Stimulated activated CD4-positive, alpha-beta T cell treated with anti-CD3 and anti-CD28 coated beads, Interleukin-12 subunit alpha, Interleukin-12 subunit beta, amount 100 ng/mL, for 4 hours (primary cell): Measurements from ENCODE around the gene TMEM131.
"Not testable (repeated sequence)": the region's sequence is repeated elsewhere in the genome, so short reads cannot be mapped to it uniquely, and the experiment has no call there.

ENCODE experiments used
- DNase-seq: peaks from one replicate; pipeline ENCODE4 v3.0.0-alpha.2; 2020

Gene TMEM131

DNA sequence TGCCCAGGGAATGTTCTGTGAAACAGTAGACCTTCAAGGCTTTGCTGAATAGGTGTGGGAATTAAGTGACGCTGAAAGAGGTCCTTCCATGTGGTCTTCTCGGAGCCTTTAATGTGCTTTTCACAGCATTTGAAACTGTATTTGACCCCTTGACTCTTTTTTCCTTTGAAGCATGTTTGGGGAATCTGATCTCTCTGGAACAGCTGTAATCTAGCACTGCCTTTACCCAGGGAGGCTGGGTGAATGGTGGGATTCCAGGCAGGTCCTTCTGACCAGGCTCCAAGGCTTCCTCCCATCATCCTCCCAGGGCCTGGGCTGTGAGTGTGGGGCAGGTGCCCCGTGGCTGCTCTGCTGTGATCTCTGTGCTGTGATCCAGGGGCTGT lies 278.1 kb downstream of the TMEM131 start:
- DNase-seq: no peak

DNA sequence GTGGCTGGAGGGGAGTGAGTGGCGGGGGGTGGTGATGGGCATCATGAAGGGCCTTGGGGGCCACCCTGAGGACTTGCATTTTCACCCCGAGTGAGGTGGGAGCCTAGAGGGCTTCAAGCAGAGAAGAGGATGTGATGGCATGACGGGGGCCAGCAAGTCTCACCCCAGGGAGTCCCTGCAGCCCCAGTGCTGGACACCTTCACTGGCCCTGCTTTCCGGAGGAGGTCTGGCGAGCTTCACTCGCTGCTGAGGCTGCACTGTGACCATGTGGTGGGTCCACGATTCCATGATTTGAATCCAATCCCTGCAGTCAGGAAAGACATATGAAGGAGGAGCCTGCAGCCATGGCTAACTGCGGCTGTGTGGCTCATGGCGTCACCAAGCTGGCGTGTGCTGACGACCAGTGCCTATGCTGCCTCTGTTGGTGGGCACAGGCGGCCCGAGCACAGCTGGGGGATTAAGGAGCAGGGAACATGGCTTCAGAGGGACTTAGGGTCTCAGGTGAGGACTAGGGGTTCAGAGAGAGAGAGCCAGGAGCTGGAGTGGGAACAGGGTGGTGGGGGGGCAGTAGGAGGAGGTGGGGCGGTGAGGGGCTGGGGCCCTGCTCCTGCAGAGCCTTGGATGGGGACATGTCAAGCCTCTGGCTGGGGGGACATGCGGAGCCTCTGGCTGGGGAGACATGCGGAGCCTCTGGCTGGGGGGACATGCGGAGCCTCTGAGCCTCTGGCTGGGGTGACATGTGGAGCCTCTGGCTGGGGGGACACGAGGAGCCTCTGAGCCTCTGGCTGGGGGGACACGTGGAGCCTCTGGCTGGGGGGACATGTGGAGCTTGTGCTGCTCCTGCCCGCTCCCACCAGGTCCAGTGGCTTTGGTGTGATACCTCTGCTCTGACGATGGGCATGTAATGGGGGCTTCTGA lies 278.8 kb downstream of the TMEM131 start:
- DNase-seq: no peak

DNA sequence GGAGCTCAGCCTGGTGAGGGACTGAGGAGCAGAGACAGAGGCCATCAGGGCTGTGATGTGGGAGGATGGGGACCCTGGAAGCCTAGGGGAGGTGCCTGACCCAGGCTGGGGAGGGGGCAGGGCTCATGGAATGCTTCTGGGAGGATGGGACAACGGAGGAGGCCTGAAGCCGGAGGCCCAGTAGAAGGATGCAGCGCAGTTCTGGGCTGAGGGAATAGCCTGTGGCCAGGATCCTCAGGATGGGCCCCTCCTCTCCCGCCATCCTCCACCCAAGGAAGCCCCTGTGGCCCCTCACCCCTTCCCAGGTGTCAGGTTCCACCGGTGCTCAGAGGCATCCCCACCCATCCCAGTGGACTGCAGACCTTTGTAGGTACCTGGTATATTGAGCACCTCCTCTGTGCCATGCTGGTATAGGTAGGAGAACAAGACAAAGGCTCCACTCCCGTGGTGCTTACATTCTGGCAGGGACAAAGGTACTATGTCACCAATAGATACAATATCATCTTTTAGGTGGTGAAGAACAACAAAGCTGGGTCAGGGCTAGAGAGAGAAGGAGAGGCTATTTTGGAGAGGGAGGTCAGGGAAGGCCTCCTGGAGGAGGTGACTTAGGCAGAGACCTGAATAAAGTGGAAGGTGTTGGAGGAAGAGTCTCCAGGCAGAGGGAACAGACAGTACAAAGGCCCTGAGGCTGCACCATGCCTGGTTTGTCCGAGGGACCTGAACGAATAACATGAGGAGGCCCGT lies 279.6 kb downstream of the TMEM131 start:
- no peak for DNase-seq

DNA sequence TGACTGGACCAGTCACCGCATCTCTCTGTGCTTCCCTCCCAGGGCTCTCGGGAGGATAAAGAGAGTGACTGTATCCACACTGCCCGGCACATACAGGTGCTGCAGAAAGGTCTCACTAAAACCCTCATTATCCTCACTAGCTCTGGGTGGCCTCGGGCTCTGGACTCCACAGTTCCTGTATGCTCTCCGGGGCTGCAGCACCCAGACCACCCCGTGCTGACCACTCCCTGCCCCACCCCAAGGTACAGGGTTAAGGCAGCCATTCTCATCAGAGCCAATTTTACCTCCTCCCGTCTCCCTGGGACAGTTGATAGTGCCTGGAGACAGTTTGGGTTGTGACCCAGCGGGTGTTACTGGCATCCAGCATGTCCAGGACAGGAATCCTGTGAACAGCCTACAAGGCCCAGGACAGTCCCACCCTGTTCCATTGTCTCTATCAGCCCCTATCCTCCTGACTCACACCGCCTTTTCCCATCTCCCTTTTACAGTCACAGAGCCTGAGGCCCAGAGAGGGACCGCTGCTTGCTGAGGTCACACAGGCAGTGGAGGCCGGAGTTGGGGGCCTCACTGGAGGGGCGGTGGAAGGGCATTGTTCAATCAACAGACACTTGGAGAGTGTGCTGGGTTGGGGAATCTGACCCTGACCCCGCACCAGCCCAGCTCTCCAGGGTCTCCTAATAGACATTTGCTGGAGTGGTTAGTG lies 280.6 kb downstream of the TMEM131 start:
- no peak for DNase-seq

DNA sequence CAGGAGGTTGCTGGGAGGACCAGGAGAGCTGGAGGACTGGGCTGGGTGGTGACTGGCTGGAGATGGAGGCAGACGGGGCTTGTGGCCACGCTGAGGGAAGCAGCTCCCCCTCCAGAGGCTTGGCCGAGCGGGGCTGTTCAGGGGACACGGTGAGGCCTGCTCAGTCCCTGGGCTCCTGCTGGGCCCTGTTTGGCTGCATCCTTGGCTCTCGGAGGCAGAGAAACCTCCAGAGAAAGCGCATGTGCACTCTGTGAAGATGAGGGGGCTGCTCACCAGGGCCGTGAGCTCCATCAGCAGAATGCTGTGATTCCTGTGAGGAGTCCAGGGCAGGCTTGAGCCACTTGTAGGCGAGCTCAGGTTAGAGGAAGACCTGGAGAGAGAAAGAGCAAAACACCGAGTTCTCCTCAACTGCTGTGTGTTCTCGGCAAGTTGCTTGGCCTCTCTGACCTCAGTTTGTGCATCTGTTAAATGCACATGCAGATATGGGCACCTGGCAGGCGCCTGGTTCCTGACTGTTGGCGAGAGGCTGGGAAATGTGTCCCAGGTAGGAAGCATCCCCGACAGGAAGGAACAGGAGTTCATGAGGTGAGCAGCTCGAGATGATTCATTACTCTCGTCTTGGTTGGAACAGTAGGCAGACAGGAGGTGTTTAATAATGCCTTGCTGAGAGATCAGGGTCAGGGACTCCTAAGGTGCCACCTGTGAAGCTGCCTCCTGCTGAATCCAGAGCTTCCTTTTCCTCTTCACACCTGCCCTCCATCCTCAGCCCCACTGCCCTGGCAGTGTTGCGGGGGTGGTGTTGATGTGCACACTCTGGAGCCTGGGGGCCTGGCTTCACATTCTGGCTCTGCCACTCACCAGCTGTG lies 281.4 kb downstream of the TMEM131 start:
- DNase-seq: peak; percentile 21

DNA sequence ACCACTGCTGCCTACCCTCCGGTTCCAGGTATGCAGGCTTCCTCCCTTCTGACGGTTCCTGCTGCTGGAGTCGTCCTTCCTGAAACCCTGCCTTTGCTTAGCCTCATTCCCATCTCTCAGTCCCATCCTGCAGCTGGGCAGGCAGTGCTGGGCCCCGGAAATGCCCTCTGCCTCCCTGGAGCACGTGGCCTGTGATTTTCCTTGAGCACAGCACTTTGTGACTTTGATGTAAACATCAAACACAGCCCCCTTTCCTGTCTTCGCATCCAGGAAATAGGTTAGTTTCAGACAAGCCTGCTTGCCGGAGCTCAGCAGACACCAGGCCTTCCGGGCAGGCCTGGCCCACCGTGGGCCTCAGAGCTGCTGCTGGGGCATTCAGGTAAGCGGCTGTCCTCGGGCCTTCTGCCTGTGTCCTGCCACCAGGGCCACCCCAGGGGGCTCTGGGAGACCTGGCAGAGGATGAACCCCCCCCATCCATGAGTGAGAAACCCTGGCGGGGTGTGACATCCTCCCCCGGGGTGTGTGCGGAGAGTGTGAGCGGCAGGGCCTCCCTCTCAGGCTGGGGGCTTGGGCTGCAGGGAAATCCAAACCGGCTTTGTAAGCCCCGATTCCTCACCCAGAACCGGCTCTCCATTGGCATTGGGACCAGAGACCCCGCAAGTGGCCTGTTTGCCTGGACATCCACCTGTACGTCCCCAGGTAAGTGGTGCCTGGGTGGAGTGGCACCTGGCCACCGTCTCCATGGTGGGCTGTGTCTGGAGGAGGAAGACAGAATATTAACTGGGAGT lies 282.3 kb downstream of the TMEM131 start, which contains the start of gene ZAP70:
ZAP70 (plus strand) TSS at position 281 of the 788 bp plus-strand sequence. CDS start 10,461 bp downstream, outside the sequence.
- DNase-seq: peak; percentile 55

DNA sequence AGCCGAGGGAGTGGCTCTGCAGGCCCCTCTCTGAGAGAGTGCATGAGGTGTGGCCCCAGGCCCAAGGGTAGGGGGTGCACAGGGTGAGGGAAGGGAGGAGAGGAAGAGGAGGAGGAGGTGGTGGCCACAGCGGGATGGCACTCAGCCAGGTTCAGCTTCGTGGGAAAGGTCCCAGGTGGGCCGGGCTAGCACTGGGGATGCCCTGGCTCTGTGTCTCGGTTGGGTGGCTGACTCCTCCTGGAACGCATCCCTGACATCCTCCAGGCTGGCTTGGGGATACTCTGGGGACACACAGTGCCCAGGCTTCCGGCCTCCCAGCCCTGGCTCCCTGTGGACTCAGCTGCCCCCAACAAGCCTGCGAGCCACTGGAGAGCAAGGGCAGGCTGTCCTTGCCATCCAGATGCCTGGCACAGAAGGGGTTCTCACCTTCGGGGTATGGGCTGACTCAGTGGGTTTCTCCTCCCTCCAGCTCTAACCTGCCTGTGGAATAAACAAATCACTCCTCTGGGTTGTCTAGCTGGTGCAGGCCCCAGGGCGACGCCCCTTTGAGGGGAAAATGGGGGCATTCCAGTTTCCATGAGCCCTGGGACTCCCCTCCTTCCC lies 283.0 kb downstream of the TMEM131 start:
- peak; percentile 32 for DNase-seq

DNA sequence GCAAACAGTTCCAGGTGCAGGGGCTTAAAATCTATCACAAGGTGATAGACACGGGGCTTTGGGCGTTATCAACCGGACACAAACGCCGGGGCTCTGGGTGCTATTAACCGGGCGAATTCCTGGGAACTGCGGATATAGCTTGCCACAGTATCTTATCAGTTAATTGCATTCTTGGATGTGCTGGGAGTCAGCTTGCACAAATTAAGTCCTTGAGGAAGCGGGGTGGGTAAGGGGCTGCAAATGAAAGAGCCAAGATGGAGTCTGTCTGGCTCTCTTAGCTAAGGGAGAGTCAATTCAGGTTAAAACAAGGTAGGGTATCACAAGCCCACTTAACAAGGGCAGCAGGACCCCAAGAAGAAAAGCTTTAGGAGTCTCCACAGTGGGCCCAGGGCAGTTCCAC lies 283.6 kb downstream of the TMEM131 start:
- DNase-seq: not testable (repeated sequence)

DNA sequence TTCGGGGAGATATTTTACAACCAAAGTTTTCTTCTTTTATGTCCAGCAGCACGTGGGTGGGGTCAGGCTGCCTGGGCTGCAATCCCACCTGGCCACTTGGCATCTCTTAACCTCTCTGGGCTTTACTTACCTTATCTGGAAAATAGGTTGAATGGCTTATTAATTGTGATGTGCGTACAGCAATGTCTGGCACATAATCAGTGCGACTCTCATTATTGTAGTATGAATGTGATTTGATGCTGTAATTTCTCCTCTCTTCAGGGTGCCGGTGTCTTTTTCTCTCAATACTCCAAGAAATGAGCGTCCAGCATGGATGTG lies 284.4 kb downstream of the TMEM131 start:
- DNase-seq: no peak

DNA sequence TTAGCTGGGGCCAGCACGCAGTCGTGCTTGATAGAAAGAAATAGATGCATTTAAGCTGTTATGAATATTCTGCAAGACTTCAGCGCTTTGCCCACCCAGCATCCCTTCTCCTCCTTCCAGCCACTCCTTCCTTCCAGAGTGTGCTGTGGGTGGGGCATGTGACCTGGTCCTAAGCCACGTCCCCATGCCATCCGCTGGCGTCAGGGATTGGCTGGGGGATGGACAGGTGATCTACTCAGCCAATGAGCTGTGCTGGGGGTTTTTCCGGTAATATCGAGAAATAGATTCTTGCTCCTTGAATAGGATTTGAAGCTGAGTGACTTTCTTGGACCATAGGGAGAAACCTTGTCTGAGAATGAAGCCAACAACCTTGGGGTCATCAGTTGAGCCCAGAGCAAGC lies 287.1 kb downstream of the TMEM131 start:
- no peak for DNase-seq

DNA sequence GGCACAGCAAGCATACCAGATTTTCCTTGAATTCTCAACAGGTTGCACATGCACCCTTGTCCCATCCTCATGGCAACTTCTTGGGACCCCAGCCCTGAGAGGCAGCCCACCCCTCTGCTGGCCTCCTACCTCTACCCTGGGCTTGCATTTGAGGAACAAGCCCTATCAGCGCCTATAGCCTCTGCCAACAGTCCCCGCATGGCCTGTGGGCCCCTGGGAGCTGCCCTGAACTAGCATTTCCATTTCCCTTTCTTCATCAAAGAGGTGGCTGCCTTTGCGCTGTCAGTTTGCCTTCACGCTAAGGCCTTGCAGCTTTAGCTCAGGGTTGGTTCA lies 287.7 kb downstream of the TMEM131 start:
- no peak for DNase-seq

DNA sequence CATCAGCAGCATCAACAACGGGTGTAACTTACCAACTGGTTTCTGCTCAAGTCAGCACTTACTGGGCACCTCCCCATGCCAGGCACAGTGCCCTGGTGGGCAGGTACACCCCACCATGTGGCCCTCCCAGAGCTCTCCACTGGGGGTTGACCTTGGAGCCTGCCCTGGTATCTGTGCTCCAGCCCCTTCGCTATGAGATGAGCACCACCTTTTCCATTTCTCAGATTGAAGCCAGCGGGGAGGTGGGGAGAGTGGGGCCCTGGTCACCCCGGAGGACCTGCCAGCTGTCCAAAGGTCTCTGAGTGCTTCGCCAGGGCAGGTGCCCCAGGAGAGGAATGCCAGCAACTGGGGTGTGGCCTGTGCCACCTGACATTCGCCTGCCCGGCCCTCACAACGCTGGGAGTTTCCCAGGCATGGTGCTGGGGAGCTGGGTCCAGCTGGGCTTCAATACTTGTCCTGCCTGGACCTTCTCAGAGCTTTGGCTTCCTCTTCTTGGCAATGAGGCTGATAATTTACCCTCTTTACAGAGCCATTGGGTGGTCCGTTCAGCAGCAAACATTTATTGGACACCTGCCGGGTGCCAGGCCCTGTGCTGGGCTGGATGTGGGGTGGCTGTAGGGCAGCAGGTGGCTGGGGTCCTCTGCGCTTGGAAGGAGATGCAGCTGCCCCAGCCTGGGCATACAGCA lies 288.2 kb downstream of the TMEM131 start:
- no peak for DNase-seq

DNA sequence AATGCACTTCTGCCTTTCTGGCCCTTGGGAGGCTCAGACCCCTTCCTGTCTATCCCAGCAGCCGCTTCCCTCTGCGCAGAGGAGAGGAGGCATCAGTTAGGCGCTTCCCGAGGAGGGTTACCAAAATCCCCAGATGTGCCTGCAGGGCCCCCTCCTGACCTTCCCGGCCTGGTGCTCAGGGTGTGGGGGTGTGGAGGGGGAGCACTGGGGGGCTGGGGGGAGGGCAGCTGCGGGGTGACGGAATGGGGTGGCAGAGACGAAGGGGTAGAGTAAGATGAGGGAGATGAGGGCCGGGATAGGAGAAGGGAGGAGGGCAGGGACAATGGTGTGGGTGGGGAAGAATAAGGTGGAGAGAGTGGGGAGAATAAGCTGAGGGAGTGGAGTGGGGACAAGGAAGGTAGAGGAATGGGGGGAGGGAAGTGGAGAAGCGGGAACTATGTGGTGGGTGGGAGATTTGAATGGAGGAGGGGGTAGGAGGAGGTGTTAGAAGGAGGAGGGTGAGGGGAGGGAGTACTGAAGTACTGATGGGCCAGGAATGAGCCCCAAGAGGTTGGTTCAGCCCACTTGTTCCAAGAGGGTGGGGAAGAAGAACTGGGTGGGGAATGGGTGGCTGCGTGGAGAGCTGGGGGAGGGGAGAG lies 288.9 kb downstream of the TMEM131 start:
- no peak for DNase-seq
